GM12875 (cell line): ENCODE measurements around the gene OBSCN.

Experiments used
- H3K4me3 ChIP-seq: one replicate; pipeline ENCODE4 v1.5.1; 2011; ENCODE audit warnings: low read depth, low read length, control low read depth
- TF ChIP-seq, protein P1 (sequence below): IDR thresholded peaks from 2 replicates; pipeline ENCODE4 v1.5.1; 2011; ENCODE audit warnings: low read depth, mild to moderate bottlenecking, control low read depth, inconsistent platforms, low read length, moderate library complexity, borderline replicate concordance; ENCODE audit not compliant: insufficient read depth

Gene OBSCN

DNA sequence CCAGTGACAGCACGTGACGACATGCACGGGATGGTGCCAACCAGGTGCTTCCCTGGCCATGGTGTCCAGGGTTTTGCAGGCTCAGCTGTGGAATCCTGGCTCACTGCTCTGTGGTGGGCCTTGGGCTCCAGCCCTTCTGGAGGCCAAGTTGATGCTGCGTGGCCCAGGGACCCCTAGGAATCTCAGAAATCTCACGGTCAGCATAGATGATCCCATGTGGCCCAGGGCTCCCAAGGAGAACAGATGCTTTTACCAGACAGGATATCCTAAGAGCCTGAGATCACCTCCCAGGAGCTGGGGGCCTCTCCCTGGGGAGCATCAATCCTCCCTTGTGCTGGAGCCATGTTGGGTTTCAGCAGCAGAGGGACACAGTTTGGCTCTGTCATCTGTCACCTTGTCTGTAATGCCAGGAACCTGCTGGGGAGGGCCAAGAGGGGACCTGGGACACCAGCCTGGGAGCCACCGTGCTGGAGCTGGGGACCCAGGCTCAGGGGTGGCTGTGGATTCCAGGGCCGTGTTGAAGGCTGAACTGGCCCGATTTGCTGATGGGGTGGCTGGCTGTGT lies 134.9 kb downstream of the OBSCN start:
- no peak overlapping the region for H3K4me3 ChIP-seq
- TF ChIP-seq, protein P1, sequence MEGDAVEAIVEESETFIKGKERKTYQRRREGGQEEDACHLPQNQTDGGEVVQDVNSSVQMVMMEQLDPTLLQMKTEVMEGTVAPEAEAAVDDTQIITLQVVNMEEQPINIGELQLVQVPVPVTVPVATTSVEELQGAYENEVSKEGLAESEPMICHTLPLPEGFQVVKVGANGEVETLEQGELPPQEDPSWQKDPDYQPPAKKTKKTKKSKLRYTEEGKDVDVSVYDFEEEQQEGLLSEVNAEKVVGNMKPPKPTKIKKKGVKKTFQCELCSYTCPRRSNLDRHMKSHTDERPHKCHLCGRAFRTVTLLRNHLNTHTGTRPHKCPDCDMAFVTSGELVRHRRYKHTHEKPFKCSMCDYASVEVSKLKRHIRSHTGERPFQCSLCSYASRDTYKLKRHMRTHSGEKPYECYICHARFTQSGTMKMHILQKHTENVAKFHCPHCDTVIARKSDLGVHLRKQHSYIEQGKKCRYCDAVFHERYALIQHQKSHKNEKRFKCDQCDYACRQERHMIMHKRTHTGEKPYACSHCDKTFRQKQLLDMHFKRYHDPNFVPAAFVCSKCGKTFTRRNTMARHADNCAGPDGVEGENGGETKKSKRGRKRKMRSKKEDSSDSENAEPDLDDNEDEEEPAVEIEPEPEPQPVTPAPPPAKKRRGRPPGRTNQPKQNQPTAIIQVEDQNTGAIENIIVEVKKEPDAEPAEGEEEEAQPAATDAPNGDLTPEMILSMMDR: no peak

DNA sequence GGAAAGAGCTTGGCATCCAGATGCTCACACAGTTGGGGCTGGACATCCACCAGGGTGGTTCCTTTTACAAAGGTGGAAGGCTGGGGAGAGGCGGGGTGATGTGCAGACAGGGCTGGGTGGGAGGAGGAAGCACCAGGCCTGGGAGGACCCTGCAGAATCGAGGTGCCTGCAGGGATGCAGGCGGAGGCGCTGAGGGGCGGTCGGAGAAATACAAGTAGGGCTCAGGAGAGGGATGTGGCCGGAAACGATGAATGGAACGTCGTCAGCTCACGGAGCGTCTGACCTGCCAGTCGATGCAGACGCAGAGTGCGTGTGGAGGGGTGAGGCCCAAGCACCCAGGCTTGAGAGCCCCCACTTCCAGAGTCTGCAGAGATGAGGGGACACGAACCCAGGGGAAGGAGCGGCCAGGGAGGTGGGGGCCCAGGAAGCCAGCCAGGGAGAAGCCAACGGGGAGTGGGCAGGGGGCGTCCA lies 135.4 kb downstream of the OBSCN start:
- TF ChIP-seq, protein P1: no peak
- no peak overlapping the region for H3K4me3 ChIP-seq

DNA sequence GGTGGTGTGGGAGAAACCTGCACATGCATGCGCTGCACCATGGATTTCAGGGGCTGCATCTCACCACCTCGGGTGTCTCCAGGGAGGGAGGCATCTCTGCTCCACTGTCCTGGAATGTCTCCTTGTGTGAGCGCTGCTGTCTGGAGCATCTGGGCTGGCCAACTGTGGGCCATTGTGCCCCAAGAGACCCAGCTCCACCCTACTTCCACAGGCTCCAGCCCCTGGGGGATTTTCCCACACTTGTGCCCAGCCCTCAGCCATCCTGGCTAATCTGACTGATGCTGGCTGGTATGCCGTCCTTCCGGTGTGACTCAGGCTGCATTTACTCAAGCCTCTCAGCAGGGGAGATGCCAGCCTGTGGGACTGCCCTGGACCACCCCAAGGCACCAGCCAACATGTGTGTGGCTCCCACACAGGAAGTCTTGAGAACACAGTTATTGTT lies 136.8 kb downstream of the OBSCN start:
- H3K4me3 ChIP-seq: no peak overlapping the region
- TF ChIP-seq, protein P1: no peak

DNA sequence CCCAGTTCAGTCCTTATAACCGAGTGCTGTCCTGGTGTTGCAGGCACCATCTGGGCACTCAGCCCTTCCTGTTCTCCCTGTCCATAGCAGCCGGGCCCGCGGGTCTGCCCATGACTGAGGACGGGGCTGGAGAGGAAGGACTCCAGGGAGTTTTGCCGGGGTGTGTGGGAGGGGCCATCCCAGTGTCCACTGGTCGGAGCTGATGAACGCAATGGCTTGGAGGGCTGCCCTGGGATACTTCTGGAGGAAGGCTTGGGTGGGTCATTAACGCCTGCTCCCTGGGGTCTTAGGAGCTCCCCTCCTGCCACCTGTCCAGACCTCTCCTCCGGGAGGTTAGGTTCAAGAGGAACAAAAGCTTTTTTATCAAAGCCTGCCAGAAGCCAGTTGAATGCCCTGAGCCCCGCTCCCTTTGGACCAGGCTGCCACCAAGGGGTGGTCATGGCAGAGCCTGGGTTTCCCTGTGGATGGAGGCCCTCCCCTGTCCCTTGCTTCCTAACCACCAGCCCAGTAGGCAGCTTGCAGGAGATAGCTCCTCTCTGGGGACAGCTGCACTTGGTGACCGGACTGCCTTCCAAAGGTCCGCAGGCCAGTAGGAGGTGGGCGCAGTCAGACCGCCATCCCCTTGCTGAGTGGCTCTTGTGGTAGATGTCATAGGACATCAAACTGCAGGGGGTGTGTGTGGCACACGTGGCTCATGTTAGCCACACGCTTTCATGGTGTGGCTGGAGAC lies 137.5 kb downstream of the OBSCN start:
- TF ChIP-seq, protein P1: no peak
- H3K4me3 ChIP-seq: no peak overlapping the region

DNA sequence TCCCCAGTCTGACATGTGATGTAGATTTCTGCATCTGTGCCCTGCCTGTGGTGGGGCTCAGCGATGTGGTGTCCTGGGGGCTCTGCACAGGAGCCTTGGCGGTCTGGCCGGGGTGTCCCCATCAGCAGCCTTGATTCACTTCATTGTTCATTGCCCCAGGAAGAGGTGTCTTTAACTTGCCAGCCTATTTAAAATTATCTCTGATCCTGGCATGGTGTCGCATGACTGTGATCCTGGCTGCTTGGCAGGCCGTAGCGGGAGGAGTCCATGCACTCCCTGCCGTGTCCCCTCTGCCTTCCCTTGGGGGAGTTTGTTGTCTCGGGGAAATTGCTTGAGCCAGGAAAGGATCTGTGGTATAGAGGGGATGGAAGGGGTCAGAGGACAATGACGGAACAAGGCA lies 138.9 kb downstream of the OBSCN start:
- TF ChIP-seq, protein P1: no peak
- no peak overlapping the region for H3K4me3 ChIP-seq

DNA sequence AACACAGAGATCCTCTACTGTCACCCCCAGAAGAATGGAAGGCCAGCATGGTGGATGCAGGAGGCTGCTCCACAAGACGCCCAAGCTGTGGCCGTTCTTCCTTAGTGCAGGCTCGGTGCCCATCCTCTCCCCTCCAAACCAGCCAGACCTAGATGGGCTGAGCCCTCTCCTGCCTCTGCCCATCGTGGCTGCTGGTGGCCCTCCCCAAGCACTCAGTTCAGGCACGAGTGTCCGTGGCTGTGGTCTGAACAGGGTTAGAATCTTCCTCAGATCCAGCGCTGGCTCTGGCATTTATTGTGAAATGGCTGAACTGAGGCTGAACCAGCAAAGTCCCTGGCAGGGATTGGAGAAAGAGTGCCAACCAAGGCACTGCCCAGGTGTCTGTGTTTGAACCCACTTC lies 139.3 kb downstream of the OBSCN start:
- TF ChIP-seq, protein P1: no peak

DNA sequence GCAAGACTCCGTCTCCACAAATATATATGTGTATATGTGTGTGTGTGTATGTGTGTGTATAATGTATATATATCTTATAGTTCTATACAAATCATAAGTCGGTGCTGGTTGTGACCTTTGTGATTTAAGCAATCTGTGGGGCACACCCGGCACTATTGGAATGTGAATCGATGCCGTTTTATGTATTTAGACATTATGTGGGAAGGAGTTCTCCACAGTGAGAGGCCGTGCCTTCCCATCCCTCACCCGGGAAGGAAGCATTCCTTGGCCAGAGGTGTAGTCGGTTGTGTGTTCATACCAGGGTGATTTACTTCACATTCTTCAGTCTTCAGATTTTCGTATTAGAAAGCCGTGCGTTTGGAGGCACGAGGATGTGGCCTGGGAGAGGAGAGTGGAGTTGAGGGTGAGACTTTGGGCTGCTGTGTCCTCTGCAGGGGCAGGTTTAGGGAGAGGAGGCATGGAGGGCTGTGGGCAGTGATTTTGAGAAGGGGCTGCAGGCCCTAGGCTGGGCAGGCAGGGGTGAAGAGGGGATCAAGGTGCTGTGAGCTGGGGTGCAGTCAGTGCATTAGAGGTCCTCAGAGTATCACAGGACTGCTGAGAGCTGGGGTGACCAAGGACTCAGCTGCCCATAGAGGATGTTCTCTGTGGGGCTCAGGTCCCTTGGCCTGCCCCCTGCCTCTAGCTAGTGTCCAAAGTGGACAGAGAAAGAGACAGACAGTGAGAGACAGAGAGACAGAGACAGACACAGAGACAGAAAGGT lies 141.0 kb downstream of the OBSCN start:
- TF ChIP-seq, protein P1: no peak
- no peak overlapping the region for H3K4me3 ChIP-seq

More for the DNA sequence above, 139.3 kb downstream of the OBSCN start:
- no peak overlapping the region for H3K4me3 ChIP-seq
